ENCODE measurements around the gene GPR152.

GRCh38 chr11:67441098-67441563, 11.4 kb downstream of the GPR152 start:
- TF ChIP-seq, protein P1, sequence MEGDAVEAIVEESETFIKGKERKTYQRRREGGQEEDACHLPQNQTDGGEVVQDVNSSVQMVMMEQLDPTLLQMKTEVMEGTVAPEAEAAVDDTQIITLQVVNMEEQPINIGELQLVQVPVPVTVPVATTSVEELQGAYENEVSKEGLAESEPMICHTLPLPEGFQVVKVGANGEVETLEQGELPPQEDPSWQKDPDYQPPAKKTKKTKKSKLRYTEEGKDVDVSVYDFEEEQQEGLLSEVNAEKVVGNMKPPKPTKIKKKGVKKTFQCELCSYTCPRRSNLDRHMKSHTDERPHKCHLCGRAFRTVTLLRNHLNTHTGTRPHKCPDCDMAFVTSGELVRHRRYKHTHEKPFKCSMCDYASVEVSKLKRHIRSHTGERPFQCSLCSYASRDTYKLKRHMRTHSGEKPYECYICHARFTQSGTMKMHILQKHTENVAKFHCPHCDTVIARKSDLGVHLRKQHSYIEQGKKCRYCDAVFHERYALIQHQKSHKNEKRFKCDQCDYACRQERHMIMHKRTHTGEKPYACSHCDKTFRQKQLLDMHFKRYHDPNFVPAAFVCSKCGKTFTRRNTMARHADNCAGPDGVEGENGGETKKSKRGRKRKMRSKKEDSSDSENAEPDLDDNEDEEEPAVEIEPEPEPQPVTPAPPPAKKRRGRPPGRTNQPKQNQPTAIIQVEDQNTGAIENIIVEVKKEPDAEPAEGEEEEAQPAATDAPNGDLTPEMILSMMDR (IDR thresholded peaks at IDR 0.05): no peak
- no peak for TF ChIP-seq POLR2A (IDR thresholded peaks at IDR 0.05)
